GM19455 (cell line): ENCODE results near the gene SHC1.

Source experiments
- ATAC-seq: cut with Tn5 transposase; IDR thresholded peaks from one replicate; pipeline ENCODE4 v1.9.1; 2021; ENCODE audit not compliant: unreplicated experiment

SHC1 gene

GRCh38 chr1:154958681-154959425, 11.7 kb downstream of the SHC1 start:
- ATAC-seq: no peak

- ATAC-seq: no peak
These were observed 12.5 kb downstream of the SHC1 start for GRCh38 chr1:154958036-154958435.

GRCh38 chr1:154957091-154957657, 13.4 kb downstream of the SHC1 start:
- ATAC-seq: no peak

- ATAC-seq: no peak
These were observed 14.0 kb downstream of the SHC1 start for GRCh38 chr1:154956544-154956941.

GRCh38 chr1:154955718-154956543, 14.6 kb downstream of the SHC1 start, which contains the start of gene PBXIP1:
Gene PBXIP1, minus strand, starts transcription at chr1:154956099. Its CDS starts 2,378 bp downstream, at chr1:154953721.
- peak; percentile 70 for ATAC-seq

GRCh38 chr1:154955039-154955717, 15.4 kb downstream of the SHC1 start:
- no peak for ATAC-seq

GRCh38 chr1:154954541-154954940, 16.0 kb downstream of the SHC1 start:
- ATAC-seq: no peak

GRCh38 chr1:154953611-154954038, 16.9 kb downstream of the SHC1 start:
- no peak for ATAC-seq

- ATAC-seq: no peak
These were observed 17.9 kb downstream of the SHC1 start for GRCh38 chr1:154952664-154953063.

- no peak for ATAC-seq
These were observed 18.5 kb downstream of the SHC1 start for GRCh38 chr1:154951901-154952657.

GRCh38 chr1:154948079-154948478, 22.5 kb downstream of the SHC1 start:
- no peak for ATAC-seq

GRCh38 chr1:154945962-154946850, 24.3 kb downstream of the SHC1 start:
- ATAC-seq: no peak

GRCh38 chr1:154945160-154945961, 25.2 kb downstream of the SHC1 start:
- no peak for ATAC-seq

- no peak for ATAC-seq
These were observed 26.0 kb downstream of the SHC1 start for GRCh38 chr1:154944401-154945159.

GRCh38 chr1:154943649-154944400, 26.7 kb downstream of the SHC1 start:
- ATAC-seq: no peak

GRCh38 chr1:154941333-154942013, 29.1 kb downstream of the SHC1 start:
- no peak for ATAC-seq
